K562 (cell line): Measurements from ENCODE around the gene HARS1.
"Not testable (repeated sequence)": the region's sequence is repeated elsewhere in the genome, so short reads cannot be mapped to it uniquely, and the experiment has no call there.

ENCODE experiments used
- HDAC2 ChIP-seq: fragments of 450-650 bp; IDR thresholded peaks from 2 replicates; pipeline ENCODE4 v1.6.1; 2016; ENCODE audit warnings: mild to moderate bottlenecking
- ZFP36 ChIP-seq: fragments of 150-350 bp; IDR thresholded peaks from 2 replicates; pipeline ENCODE4 v1.6.1; 2018; ENCODE audit warnings: low read length, low read depth; ENCODE audit not compliant: partially characterized antibody
- ZNF263 ChIP-seq: sonication (generic); formaldehyde crosslinking; IDR thresholded peaks from 2 replicates; pipeline ENCODE4 v1.8.0; 2022; ENCODE audit warnings: mild to moderate bottlenecking, missing genetic modification reagents, borderline replicate concordance
- TF ChIP-seq, protein P1 (sequence below): sonication (generic); formaldehyde crosslinking; IDR thresholded peaks from 2 replicates; pipeline ENCODE4 v1.8.1; 2022; ENCODE audit warnings: missing genetic modification reagents
- TF ChIP-seq, protein P2 (sequence below), 3 experiments: IDR thresholded peaks in 2 of 3; conservative IDR thresholded peaks in 1 of 3; 2 replicates each; pipeline ENCODE4 v1.5.1; 2011 to 2012; ENCODE audit warnings: low read length in 3 of 3, mild to moderate bottlenecking in 3 of 3, control low read depth in 2 of 3, improper control_type of control experiment in 1 of 3, inconsistent platforms in 1 of 3, low read depth in 1 of 3, mixed read lengths in 1 of 3, moderate library complexity in 1 of 3; ENCODE audit not compliant: insufficient read depth in 2 of 3

GRCh38 chr5:140660371-140660770 is 30.8 kb downstream of the HARS1 start:
- not testable (repeated sequence) for TF ChIP-seq ZFP36, HDAC2, ZNF263
- TF ChIP-seq, protein P1, sequence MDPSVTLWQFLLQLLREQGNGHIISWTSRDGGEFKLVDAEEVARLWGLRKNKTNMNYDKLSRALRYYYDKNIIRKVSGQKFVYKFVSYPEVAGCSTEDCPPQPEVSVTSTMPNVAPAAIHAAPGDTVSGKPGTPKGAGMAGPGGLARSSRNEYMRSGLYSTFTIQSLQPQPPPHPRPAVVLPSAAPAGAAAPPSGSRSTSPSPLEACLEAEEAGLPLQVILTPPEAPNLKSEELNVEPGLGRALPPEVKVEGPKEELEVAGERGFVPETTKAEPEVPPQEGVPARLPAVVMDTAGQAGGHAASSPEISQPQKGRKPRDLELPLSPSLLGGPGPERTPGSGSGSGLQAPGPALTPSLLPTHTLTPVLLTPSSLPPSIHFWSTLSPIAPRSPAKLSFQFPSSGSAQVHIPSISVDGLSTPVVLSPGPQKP = not testable (repeated sequence)
- TF ChIP-seq, protein P2, sequence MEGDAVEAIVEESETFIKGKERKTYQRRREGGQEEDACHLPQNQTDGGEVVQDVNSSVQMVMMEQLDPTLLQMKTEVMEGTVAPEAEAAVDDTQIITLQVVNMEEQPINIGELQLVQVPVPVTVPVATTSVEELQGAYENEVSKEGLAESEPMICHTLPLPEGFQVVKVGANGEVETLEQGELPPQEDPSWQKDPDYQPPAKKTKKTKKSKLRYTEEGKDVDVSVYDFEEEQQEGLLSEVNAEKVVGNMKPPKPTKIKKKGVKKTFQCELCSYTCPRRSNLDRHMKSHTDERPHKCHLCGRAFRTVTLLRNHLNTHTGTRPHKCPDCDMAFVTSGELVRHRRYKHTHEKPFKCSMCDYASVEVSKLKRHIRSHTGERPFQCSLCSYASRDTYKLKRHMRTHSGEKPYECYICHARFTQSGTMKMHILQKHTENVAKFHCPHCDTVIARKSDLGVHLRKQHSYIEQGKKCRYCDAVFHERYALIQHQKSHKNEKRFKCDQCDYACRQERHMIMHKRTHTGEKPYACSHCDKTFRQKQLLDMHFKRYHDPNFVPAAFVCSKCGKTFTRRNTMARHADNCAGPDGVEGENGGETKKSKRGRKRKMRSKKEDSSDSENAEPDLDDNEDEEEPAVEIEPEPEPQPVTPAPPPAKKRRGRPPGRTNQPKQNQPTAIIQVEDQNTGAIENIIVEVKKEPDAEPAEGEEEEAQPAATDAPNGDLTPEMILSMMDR (IDR thresholded peaks at IDR 0.05 in 2 of 3, conservative IDR thresholded peaks at IDR 0.05 in 1 of 3; ENCODE audit: insufficient read depth in 2 of 3, low read depth in 1 of 3, low read length in 3 of 3) = not testable (repeated sequence)
